K562 (cell line): ENCODE data around the gene APPL2. TPM values are rescaled to one million over a fixed set of nuclear protein-coding genes. Genes with fewer than 3 reads are reported as not detected.

Source experiments
- BMI1 ChIP-seq: fragments of 150-350 bp; IDR thresholded peaks from 2 replicates; pipeline ENCODE4 v1.6.1; 2014; ENCODE audit warnings: low read length
- ETV1 ChIP-seq: fragments of 450-650 bp; conservative IDR thresholded peaks from 2 replicates; pipeline ENCODE4 v1.6.1; 2016; ENCODE audit warnings: missing genetic modification characterization, control low read depth, low read depth, missing compliant biosample characterization
- MEF2A ChIP-seq: IDR thresholded peaks from 2 replicates; pipeline ENCODE4 v1.6.1; 2011; ENCODE audit warnings: low read depth, mild to moderate bottlenecking, low read length, moderate library complexity; ENCODE audit not compliant: control insufficient read depth
- NFE2 ChIP-seq: IDR thresholded peaks from 2 replicates; pipeline ENCODE4 v1.6.1; 2014; ENCODE audit warnings: antibody characterized with exemption, low read depth
- PRDM10 ChIP-seq: fragments of 450-650 bp; IDR thresholded peaks from 2 replicates; pipeline ENCODE4 v1.6.1; 2018; ENCODE audit not compliant: partially characterized antibody
- RCOR1 ChIP-seq, 2 experiments: IDR thresholded peaks; 2 replicates each; pipeline ENCODE4 v1.6.1; 2012; ENCODE audit warnings: low read depth in 2 of 2, low read length in 2 of 2, borderline replicate concordance in 1 of 2, improper control_type of control experiment in 1 of 2
- TAL1 ChIP-seq: fragments of 450-650 bp; IDR thresholded peaks from 2 replicates; pipeline ENCODE4 v1.6.1; 2016; ENCODE audit warnings: mild to moderate bottlenecking
- TCF3 ChIP-seq: sonication (generic); formaldehyde crosslinking; IDR thresholded peaks from 2 replicates; pipeline ENCODE4 v1.4.0; 2020; ENCODE audit warnings: mild to moderate bottlenecking, missing genetic modification reagents
- ZBTB11 ChIP-seq, 3 experiments: fragments of 200-800 bp in 1 of 3; fragments of 250-450 bp in 1 of 3; fragments of 450-650 bp in 1 of 3; sonication (Bioruptor Pico) in 1 of 3; sonication (Bioruptor generic) in 1 of 3; formaldehyde crosslinking in 1 of 3; IDR thresholded peaks; 2 replicates each; pipeline versions ENCODE4 v1.6.1 to v1.8.0; 2016 to 2022; ENCODE audit warnings: mild to moderate bottlenecking in 2 of 3, missing genetic modification characterization in 2 of 3, missing compliant biosample characterization in 1 of 3, moderate library complexity in 1 of 3
- ZNF140 ChIP-seq: fragments of 250-450 bp; sonication (Bioruptor Pico); IDR thresholded peaks from 2 replicates; pipeline ENCODE4 v1.8.0; 2021; ENCODE audit warnings: moderate library complexity, mild to moderate bottlenecking, inconsistent platforms
- ZNF384 ChIP-seq: IDR thresholded peaks from 2 replicates; pipeline ENCODE4 v1.6.1; 2012; ENCODE audit warnings: low read depth, low read length, improper control_type of control experiment
- polyA plus RNA-seq, 8 experiments: library from polyadenylated mRNA; depleted of rRNA in 4 of 8; stranded (reverse) in 5 of 8; unstranded in 3 of 8; fragments of >200 nt; fragmentation: Nextera tagmentation in 2 of 8; fragmentation: Illumina TruSeq in 1 of 8; extraction: Ambion mirVana in 2 of 8; extraction: Trizol in 1 of 8; gene quantifications; 2 replicates each; pipeline versions ENCODE4 v1.2.1 to v1.2.3, GENCODE V29; 2011 to 2014; ENCODE audit warnings: inconsistent platforms in 1 of 8, missing spikeins in 1 of 8
- total RNA-seq, 7 experiments: library from RNA; depleted of rRNA in 6 of 7; stranded (reverse); fragments of >200 nt in 6 of 7; fragmentation: Illumina TruSeq in 2 of 7; extraction: Trizol in 2 of 7; gene quantifications; 2 replicates each; pipeline versions ENCODE4 v1.2.1 to v1.2.3, GENCODE V29; 2011 to 2021; ENCODE audit warnings: low replicate concordance in 1 of 7

The APPL2 gene
- total and polyA plus RNA-seq, 9 of the 15 experiments (the other 6 are each of a cell fraction or from before 2014, with no cell fraction given), result 2.1 to 14.4 (median 8.2) TPM

- peak; percentile 65 for TF ChIP-seq TCF3 (CRISPR knock-in tag)
- TF ChIP-seq MEF2A, result 0 out of 2 replicates have a peak, but pooled peaks have one; percentile 21
- no peak for TF ChIP-seq ZBTB11 (CRISPR knock-in tag; IDR thresholded peaks at IDR 0.05)
- TF ChIP-seq ETV1 (tag), result peak; percentile 52; the same call in 1 of the 2 replicates
- no peak for TF ChIP-seq BMI1
- TF ChIP-seq ZNF384, result peak; percentile 36; the same call in 1 of the 2 replicates
- TF ChIP-seq ZNF140, result no peak
- TF ChIP-seq TAL1, result peak; percentile 47
- TF ChIP-seq RCOR1 (IDR thresholded peaks at IDR 0.05; ENCODE audit: borderline replicate concordance in 1 of 2, low read depth in 2 of 2, low read length in 2 of 2), result 0 out of 4 replicates have a peak, but pooled peaks of 1 of the 2 experiments have one; percentile 30
- TF ChIP-seq NFE2, result 0 out of 2 replicates have a peak, but pooled peaks have one; percentile 28
- no peak for TF ChIP-seq PRDM10
Observed at GRCh38 chr12:105256011-105256410, 20.0 kb upstream of the APPL2 start (continued).
